Measurements from ENCODE around the gene SNAPC3.
A peak's percentile ranks its signal among the peaks of the same experiment; 100 is the strongest.

Gene SNAPC3

GRCh38 chr9:15491950-15492349 lies 69.3 kb downstream of the SNAPC3 start:
- DNase-seq (ENCODE audit: low read depth in 2 of 2) = no peak

- DNase-seq (ENCODE audit: low read depth in 2 of 2) = no peak
These were observed 69.9 kb downstream of the SNAPC3 start for GRCh38 chr9:15492485-15493150.

- DNase-seq (ENCODE audit: low read depth in 2 of 2) = no peak
These were observed 75.7 kb downstream of the SNAPC3 start for GRCh38 chr9:15498246-15498995.

GRCh38 chr9:15499139-15499538 lies 76.5 kb downstream of the SNAPC3 start:
- DNase-seq (ENCODE audit: low read depth in 2 of 2) = no peak

GRCh38 chr9:15501179-15501578 lies 78.5 kb downstream of the SNAPC3 start:
- no peak for DNase-seq (ENCODE audit: low read depth in 2 of 2)

- no peak for DNase-seq (ENCODE audit: low read depth in 2 of 2)
These were observed 79.1 kb downstream of the SNAPC3 start for GRCh38 chr9:15501803-15502202.

- DNase-seq (ENCODE audit: low read depth in 2 of 2) = no peak
These were observed 83.2 kb downstream of the SNAPC3 start for GRCh38 chr9:15505921-15506320.

- DNase-seq (ENCODE audit: low read depth in 2 of 2) = no peak
These were observed 87.5 kb downstream of the SNAPC3 start for GRCh38 chr9:15509931-15510788.

GRCh38 chr9:15510789-15511575 lies 88.3 kb downstream of the SNAPC3 start, which contains the start of gene PSIP1:
Gene PSIP1, minus strand, starts transcription at chr9:15510970. Its CDS starts 782 bp downstream, at chr9:15510188.
- DNase-seq (ENCODE audit: low read depth in 2 of 2) = peak; percentile 80 to 84

Data from fibroblast of skin of left biceps (primary cell).